GM21529 (cell line): Measurements from ENCODE around the gene MLX.
"Not testable (repeated sequence)": the region's sequence is repeated elsewhere in the genome, so short reads cannot be mapped to it uniquely, and the experiment has no call there.

Experiments used
- ATAC-seq: cut with Tn5 transposase; IDR thresholded peaks from one replicate; pipeline ENCODE4 v1.9.1; 2021; ENCODE audit not compliant: unreplicated experiment

Gene MLX

GRCh38 chr17:42536372-42537155 is 30.3 kb upstream of the MLX start:
- ATAC-seq, result peak; percentile 65

- ATAC-seq, result no peak
Measured at GRCh38 chr17:42537156-42537805, 29.6 kb upstream of the MLX start.

GRCh38 chr17:42537826-42538451 is 29.0 kb upstream of the MLX start:
- ATAC-seq, result no peak

- ATAC-seq, result no peak
Measured at GRCh38 chr17:42538482-42538881, 28.4 kb upstream of the MLX start.

GRCh38 chr17:42540558-42540957 is 26.3 kb upstream of the MLX start:
- ATAC-seq, result not testable (repeated sequence)

- no peak for ATAC-seq
Measured at GRCh38 chr17:42541041-42541833, 25.7 kb upstream of the MLX start.

GRCh38 chr17:42543190-42544079 is 23.5 kb upstream of the MLX start:
- ATAC-seq, result no peak

- ATAC-seq, result no peak
Measured at GRCh38 chr17:42544874-42545283, 22.0 kb upstream of the MLX start.

- not testable (repeated sequence) for ATAC-seq
Measured at GRCh38 chr17:42545755-42546505, 21.0 kb upstream of the MLX start.

- ATAC-seq, result no peak
Measured at GRCh38 chr17:42547001-42547461, 19.9 kb upstream of the MLX start.

GRCh38 chr17:42547698-42548069 is 19.2 kb upstream of the MLX start:
- ATAC-seq, result no peak

GRCh38 chr17:42548070-42548837 is 18.6 kb upstream of the MLX start:
- peak; percentile 74 for ATAC-seq

GRCh38 chr17:42548993-42549755 is 17.7 kb upstream of the MLX start:
- ATAC-seq, result no peak

- not testable (repeated sequence) for ATAC-seq
Measured at GRCh38 chr17:42552736-42553135, 14.2 kb upstream of the MLX start, which contains the start of gene HSD17B1. TSS of gene HSD17B1 (plus strand) at chr17:42552923. CDS start at chr17:42552934, 11 bp downstream.

GRCh38 chr17:42553161-42553818 is 13.6 kb upstream of the MLX start:
- no peak for ATAC-seq

GRCh38 chr17:42553866-42554249 is 13.0 kb upstream of the MLX start:
- no peak for ATAC-seq
